NOMO-1 (cell line): ENCODE data around the gene HMOX1.

Source experiments
- DNase-seq, 2 experiments: peaks; one replicate each; lab custom pipeline; 2025; ENCODE audit not compliant: unreplicated experiment in 2 of 2; lab: John Stamatoyannopoulos, UW

Gene HMOX1

GRCh38 chr22:35349704-35350538 lies 31.0 kb upstream of the HMOX1 start:
- DNase-seq: no peak

GRCh38 chr22:35350539-35351503 lies 30.1 kb upstream of the HMOX1 start:
- DNase-seq: peak; percentile 69 to 93

GRCh38 chr22:35352214-35353111 lies 28.4 kb upstream of the HMOX1 start:
- DNase-seq: peak; percentile 85 to 89

GRCh38 chr22:35353318-35353717 lies 27.6 kb upstream of the HMOX1 start:
- peak in 1 of 2 experiments; percentile 41 for DNase-seq

GRCh38 chr22:35354068-35354467 lies 26.8 kb upstream of the HMOX1 start:
- no peak for DNase-seq

GRCh38 chr22:35357883-35358621 lies 22.8 kb upstream of the HMOX1 start:
- no peak for DNase-seq

GRCh38 chr22:35359380-35360065 lies 21.4 kb upstream of the HMOX1 start:
- no peak for DNase-seq

- DNase-seq: no peak
These were observed 19.8 kb upstream of the HMOX1 start for GRCh38 chr22:35361001-35361558.

GRCh38 chr22:35363566-35364086 lies 17.3 kb upstream of the HMOX1 start:
- no peak for DNase-seq

- peak in 1 of 2 experiments; percentile 35 for DNase-seq
These were observed 16.7 kb upstream of the HMOX1 start for GRCh38 chr22:35364230-35364629.

- peak; percentile 47 to 79 for DNase-seq
These were observed 13.5 kb upstream of the HMOX1 start for GRCh38 chr22:35367331-35367886.

GRCh38 chr22:35368386-35368785 lies 12.5 kb upstream of the HMOX1 start:
- no peak for DNase-seq

GRCh38 chr22:35369996-35370395 lies 10.9 kb upstream of the HMOX1 start:
- DNase-seq: no peak

- no peak for DNase-seq
These were observed 7.1 kb upstream of the HMOX1 start for GRCh38 chr22:35373781-35374180.

- peak in 1 of 2 experiments; percentile 17 for DNase-seq
These were observed 5.9 kb upstream of the HMOX1 start for GRCh38 chr22:35375031-35375430.

- DNase-seq: no peak
These were observed 5.4 kb upstream of the HMOX1 start for GRCh38 chr22:35375526-35375925.

GRCh38 chr22:35376728-35377472 lies 4.0 kb upstream of the HMOX1 start:
- peak; percentile 97 to 99 for DNase-seq

GRCh38 chr22:35377735-35378134 lies 3.2 kb upstream of the HMOX1 start:
- peak in 1 of 2 experiments; percentile 23 for DNase-seq
